ENCODE results near the gene TTLL6.
"Not testable (repeated sequence)": the region's sequence is repeated elsewhere in the genome, so short reads cannot be mapped to it uniquely, and the experiment has no call there.

The TTLL6 gene

DNA sequence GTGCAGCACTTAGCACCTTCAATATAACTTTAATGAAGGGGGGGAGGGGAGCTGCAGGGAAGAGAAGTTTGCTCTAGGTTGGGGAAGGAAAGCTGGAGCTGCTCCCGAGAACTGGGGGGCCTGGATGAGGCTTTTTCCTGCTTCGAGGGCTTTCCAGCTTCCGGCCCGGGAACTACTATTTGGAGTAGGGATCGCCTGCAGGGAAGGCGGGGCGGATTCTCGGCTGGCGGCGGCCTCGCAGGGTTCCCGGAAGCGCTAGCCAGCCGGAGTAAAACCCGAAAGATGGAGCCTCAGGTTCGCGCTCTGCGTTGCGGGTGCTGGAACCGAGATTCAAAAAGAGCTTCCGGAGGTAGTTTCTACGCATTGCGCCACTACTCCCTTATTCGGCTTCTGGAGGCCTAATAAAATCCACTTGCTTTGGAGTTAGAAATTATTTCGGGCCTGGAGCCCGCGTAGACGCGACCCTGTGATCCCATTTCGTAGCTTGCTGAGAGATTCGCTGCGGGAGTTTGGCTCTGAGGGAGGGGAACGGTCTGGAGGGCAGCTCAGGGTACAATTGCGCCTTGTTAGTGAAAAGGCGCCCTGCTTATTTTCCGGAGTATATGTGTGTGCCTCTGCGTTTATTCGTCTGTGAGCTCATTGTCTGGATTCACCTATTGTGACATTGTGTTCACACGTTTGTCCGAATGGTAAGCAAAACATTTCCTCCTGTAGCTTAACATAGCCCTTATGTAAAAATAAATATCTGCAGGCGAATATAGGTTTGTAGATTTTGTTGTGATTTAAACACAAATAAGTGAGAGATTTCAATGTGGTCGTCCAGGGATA, 93.4 kb downstream of the TTLL6 start:
- no peak for DNase-seq (ENCODE audit: low read depth)

GRCh38 chr17:48722915-48723422, 94.1 kb downstream of the TTLL6 start, which contains the start of gene PRAC2:
Gene PRAC2 (plus strand): TSS chr17:48723185. CDS start chr17:48724411, 1,226 bp downstream.
- DNase-seq (ENCODE audit: low read depth) = no peak

DNA sequence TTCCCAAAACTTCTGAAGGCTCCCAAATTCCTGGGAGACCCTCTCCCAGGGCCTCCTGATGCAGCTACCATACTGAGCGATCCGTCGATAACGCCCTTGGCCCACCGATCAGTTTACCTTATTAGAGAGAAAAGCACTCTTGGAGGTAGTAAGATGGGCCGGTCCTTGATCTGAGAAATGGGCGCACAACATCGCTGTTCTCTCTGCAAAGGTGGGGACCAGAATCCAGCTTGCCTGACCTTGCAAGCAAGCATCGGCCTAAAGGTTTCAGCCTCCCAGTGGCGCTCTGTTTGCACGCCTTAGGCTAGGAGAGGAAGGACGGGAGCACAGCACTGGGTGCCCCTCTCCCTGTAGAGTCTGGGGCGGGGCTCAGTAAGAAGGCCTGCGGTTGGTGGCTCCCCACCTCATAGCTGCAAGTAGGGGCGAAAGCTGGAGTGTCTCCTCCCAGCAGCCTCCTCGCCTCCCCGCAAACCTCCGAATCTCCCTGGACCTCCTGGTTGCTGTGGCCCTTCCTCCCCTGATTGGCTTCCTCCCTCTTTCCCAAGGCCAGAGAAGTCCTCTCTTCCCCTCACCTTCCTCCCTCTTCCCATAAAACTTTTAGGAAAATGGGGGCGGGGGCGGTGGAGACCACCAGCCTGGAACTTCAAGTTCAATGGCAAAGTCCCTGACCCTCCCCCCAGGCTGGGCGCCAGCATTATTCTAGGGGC, 94.7 kb downstream of the TTLL6 start, which contains the start of gene PRAC1:
PRAC1 (minus strand) TSS at position 318 of the 707 bp plus-strand sequence; CDS start at position 192, 126 bp downstream.
- DNase-seq (ENCODE audit: low read depth) = no peak

- DNase-seq (ENCODE audit: low read depth) = no peak
Observed at GRCh38 chr17:48721009-48721402, 96.0 kb downstream of the TTLL6 start.

DNA sequence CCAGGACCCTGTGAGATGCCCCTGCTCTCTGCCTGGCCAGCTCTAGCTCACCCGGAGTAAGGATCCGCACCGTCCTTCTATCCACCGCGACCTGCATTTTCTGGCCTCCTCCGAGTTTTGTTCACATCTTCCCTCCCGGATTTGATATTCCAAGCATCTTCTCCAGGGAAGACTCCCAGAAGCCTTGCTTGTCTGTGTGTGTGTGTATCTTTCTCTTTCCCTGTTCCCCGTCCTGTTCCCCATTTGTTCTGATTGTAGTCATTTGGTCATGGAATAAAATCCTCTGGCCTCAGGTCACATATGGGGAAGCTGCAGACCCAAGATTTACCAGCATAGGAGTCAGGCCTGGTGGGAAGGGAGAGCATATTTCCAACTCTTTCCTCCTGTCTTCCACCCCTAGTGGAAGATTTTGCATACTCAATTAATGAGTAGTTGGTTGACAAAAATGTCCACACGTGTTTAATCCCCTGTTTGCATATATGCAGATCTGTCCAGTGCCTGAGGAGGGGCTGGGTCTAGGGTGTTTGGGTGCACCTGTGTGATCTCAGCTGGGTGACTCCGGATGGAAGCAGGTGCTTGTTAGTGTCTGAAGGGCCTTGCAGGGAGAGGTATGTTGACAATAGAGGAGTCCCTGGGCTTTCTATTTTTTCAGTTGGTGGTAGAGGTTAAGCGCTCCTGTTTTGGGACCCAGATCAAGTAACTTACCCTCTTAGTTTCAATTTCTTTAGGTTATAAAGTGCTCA, 96.6 kb downstream of the TTLL6 start:
- no peak for DNase-seq (ENCODE audit: low read depth)

GRCh38 chr17:48719642-48720265, 97.3 kb downstream of the TTLL6 start:
- DNase-seq (ENCODE audit: low read depth) = no peak

- no peak for DNase-seq (ENCODE audit: low read depth)
Observed at GRCh38 chr17:48718761-48719641, 98.0 kb downstream of the TTLL6 start.

- no peak for DNase-seq (ENCODE audit: low read depth)
Observed at GRCh38 chr17:48718227-48718760, 98.7 kb downstream of the TTLL6 start.

DNA sequence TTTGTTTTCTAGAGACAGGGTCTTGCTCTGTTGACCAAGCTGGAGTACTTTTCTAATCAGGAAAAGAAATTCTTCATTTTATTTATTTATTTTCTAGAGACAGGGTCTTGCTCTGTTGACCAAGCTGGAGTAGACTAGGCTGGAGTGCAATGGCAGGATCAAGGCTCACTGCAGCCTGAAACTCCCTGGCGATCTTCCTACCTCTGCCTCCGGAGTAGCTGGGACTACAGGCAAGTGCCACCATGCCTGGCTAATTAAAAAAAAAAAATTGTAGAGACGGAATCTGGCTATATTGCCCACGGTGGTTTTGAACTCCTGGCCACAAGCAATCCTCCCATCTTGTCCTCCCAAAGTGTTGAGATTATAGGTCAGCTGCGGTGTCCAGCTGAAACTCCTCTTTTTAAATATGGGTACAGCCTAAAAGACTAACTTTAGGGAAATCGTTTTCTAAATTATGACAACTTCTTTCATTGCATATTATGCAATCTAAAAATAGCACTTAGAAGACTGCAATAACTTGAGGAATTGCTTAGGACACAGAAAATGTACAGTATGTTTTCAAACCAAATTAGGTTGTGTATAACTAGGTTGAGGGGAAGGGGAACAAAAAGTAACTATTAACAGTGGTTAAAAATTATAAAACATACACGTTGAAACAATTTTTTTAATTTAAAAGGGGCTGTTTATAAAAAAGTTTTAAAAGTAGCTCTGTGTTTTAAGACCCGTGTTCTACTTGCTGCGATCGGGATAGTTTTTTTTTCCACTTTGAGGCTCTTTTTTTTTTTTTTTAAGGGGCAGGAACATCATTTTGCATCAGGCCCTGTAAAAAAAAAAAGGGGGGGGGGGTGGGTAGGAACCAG, 99.4 kb downstream of the TTLL6 start:
- no peak for DNase-seq (ENCODE audit: low read depth)

GRCh38 chr17:48716549-48716948, 100.5 kb downstream of the TTLL6 start:
- not testable (repeated sequence) for DNase-seq (ENCODE audit: low read depth)

- DNase-seq (ENCODE audit: low read depth) = no peak
Observed at GRCh38 chr17:48715496-48716399, 101.3 kb downstream of the TTLL6 start.
